ENCODE data around the gene RAB32.
"Not testable (repeated sequence)": the region's sequence is repeated elsewhere in the genome, so short reads cannot be mapped to it uniquely, and the experiment has no call there.

The RAB32 gene

GRCh38 chr6:146543211-146543939 is at the start of gene RAB32:
Gene RAB32 (plus strand): TSS chr6:146543833. CDS start chr6:146543872, 39 bp downstream.
- peak in 1 of 2 donors; percentile 29 for DNase-seq (ENCODE audit: low read depth in 2 of 2)

GRCh38 chr6:146498309-146498708 is 45.3 kb upstream of the RAB32 start:
- no peak for DNase-seq (ENCODE audit: low read depth in 2 of 2)

- DNase-seq (ENCODE audit: low read depth in 2 of 2), result no peak
Measured at GRCh38 chr6:146503096-146503495, 40.5 kb upstream of the RAB32 start.

GRCh38 chr6:146515212-146515611 is 28.4 kb upstream of the RAB32 start:
- DNase-seq (ENCODE audit: low read depth in 2 of 2), result no peak

GRCh38 chr6:146526192-146526591 is 17.4 kb upstream of the RAB32 start:
- DNase-seq (ENCODE audit: low read depth in 2 of 2), result no peak

- no peak for DNase-seq (ENCODE audit: low read depth in 2 of 2)
Measured at GRCh38 chr6:146532702-146533101, 10.9 kb upstream of the RAB32 start.

- DNase-seq (ENCODE audit: low read depth in 2 of 2), result no peak
Measured at GRCh38 chr6:146542881-146543210, 787 bp upstream of the RAB32 start.

GRCh38 chr6:146543940-146544615 is 445 bp downstream of the RAB32 start:
- no peak for DNase-seq (ENCODE audit: low read depth in 2 of 2)

- DNase-seq (ENCODE audit: low read depth in 2 of 2), result no peak
Measured at GRCh38 chr6:146544616-146545182, 1.1 kb downstream of the RAB32 start.

GRCh38 chr6:146545581-146545980 is 1.9 kb downstream of the RAB32 start:
- DNase-seq (ENCODE audit: low read depth in 2 of 2), result no peak

- no peak for DNase-seq (ENCODE audit: low read depth in 2 of 2)
Measured at GRCh38 chr6:146546443-146547043, 2.9 kb downstream of the RAB32 start.

- no peak for DNase-seq (ENCODE audit: low read depth in 2 of 2)
Measured at GRCh38 chr6:146547889-146548288, 4.3 kb downstream of the RAB32 start.

GRCh38 chr6:146548898-146549374 is 5.3 kb downstream of the RAB32 start:
- DNase-seq (ENCODE audit: low read depth in 2 of 2), result no peak

- no peak for DNase-seq (ENCODE audit: low read depth in 2 of 2)
Measured at GRCh38 chr6:146550911-146551310, 7.3 kb downstream of the RAB32 start.

- DNase-seq (ENCODE audit: low read depth in 2 of 2), result no peak
Measured at GRCh38 chr6:146551545-146551944, 7.9 kb downstream of the RAB32 start.

- DNase-seq (ENCODE audit: low read depth in 2 of 2), result no peak
Measured at GRCh38 chr6:146553377-146554135, 9.9 kb downstream of the RAB32 start.

GRCh38 chr6:146560607-146561006 is 17.0 kb downstream of the RAB32 start:
- no peak for DNase-seq (ENCODE audit: low read depth in 2 of 2)

GRCh38 chr6:146566661-146567060 is 23.0 kb downstream of the RAB32 start:
- DNase-seq (ENCODE audit: low read depth in 2 of 2), result not testable (repeated sequence)

GRCh38 chr6:146568619-146569018 is 25.0 kb downstream of the RAB32 start:
- DNase-seq (ENCODE audit: low read depth in 2 of 2), result not testable (repeated sequence)

- DNase-seq (ENCODE audit: low read depth in 2 of 2), result no peak
Measured at GRCh38 chr6:146574211-146574610, 30.6 kb downstream of the RAB32 start.

- DNase-seq (ENCODE audit: low read depth in 2 of 2), result no peak
Measured at GRCh38 chr6:146578054-146578453, 34.4 kb downstream of the RAB32 start.

- no peak for DNase-seq (ENCODE audit: low read depth in 2 of 2)
Measured at GRCh38 chr6:146581968-146582367, 38.3 kb downstream of the RAB32 start.

Data from stimulated activated CD8-positive, alpha-beta memory T cell treated with anti-CD3 and anti-CD28 coated beads, Interleukin-7, amount 100 ng/mL, for 4 hours (primary cell).